SH-SY5Y (cell line): Measurements from ENCODE around the gene COQ8A.

Source experiments
- GATA2 ChIP-seq: IDR thresholded peaks from 2 replicates; pipeline ENCODE4 v1.6.1; 2011; ENCODE audit warnings: mild to moderate bottlenecking, low read depth, low read length
- GATA3 ChIP-seq: IDR thresholded peaks from 2 replicates; pipeline ENCODE4 v1.6.1; 2011; ENCODE audit warnings: low read depth, mild to moderate bottlenecking, low read length, moderate library complexity

COQ8A gene

GRCh38 chr1:226940029-226940805, at the start of gene COQ8A:
TSS of gene COQ8A (plus strand) at chr1:226940294. CDS start at chr1:226961386, 21,092 bp downstream.
- no peak for TF ChIP-seq GATA3
- TF ChIP-seq GATA2: no peak

- no peak for TF ChIP-seq GATA3
- TF ChIP-seq GATA2: no peak
These were observed 49.6 kb upstream of the COQ8A start for GRCh38 chr1:226890331-226891108.

- TF ChIP-seq GATA3 (no peak), GATA2 (no peak)
These were observed 48.7 kb upstream of the COQ8A start for GRCh38 chr1:226891346-226891745.

GRCh38 chr1:226891846-226892523, 48.1 kb upstream of the COQ8A start:
- TF ChIP-seq GATA3 (no peak), GATA2 (no peak)

GRCh38 chr1:226892524-226892875, 47.6 kb upstream of the COQ8A start:
- TF ChIP-seq GATA2 (no peak), GATA3 (no peak)

GRCh38 chr1:226893936-226894335, 46.2 kb upstream of the COQ8A start:
- no peak for TF ChIP-seq GATA3
- no peak for TF ChIP-seq GATA2

- no peak for TF ChIP-seq GATA3
- TF ChIP-seq GATA2: no peak
These were observed 45.3 kb upstream of the COQ8A start for GRCh38 chr1:226894826-226895225.

GRCh38 chr1:226895644-226896043, 44.5 kb upstream of the COQ8A start:
- TF ChIP-seq GATA3 (no peak), GATA2 (no peak)

- no peak for TF ChIP-seq GATA2
- no peak for TF ChIP-seq GATA3
These were observed 41.8 kb upstream of the COQ8A start for GRCh38 chr1:226898246-226898645.

GRCh38 chr1:226901421-226901820, 38.7 kb upstream of the COQ8A start:
- TF ChIP-seq GATA3: no peak
- TF ChIP-seq GATA2: no peak

- no peak for TF ChIP-seq GATA3
- no peak for TF ChIP-seq GATA2
These were observed 37.5 kb upstream of the COQ8A start for GRCh38 chr1:226902601-226903000.

- no peak for TF ChIP-seq GATA2
- TF ChIP-seq GATA3: no peak
These were observed 36.0 kb upstream of the COQ8A start for GRCh38 chr1:226903819-226904716.

GRCh38 chr1:226904772-226905171, 35.3 kb upstream of the COQ8A start:
- TF ChIP-seq GATA3 (no peak), GATA2 (no peak)
